ENCODE data around the gene WDR33.
"Not testable (repeated sequence)": the region's sequence is repeated elsewhere in the genome, so short reads cannot be mapped to it uniquely, and the experiment has no call there.

The WDR33 gene

GRCh38 chr2:127820080-127820668 is 9.2 kb upstream of the WDR33 start:
- Mint-ChIP-seq H3K36me3 (ENCODE audit: low read depth) (peaks cover 3% of the 10 kb centered on the region), H3K4me3 (no peak overlapping the region), H3K27ac (no peak overlapping the region), H3K27me3 (peaks cover 5% of the 10 kb centered on the region), H3K9me3 (peaks cover 22% of the 10 kb centered on the region), H3K4me1 (ENCODE audit: low read depth) (no peaks in the 10 kb centered on the region)
- DNase-seq, result no peak

- Mint-ChIP-seq H3K27me3 (peaks cover 5% of the 10 kb centered on the region), H3K27ac (no peak overlapping the region), H3K4me1 (ENCODE audit: low read depth) (no peaks in the 10 kb centered on the region), H3K36me3 (ENCODE audit: low read depth) (peaks cover 3% of the 10 kb centered on the region), H3K9me3 (peaks cover 22% of the 10 kb centered on the region), H3K4me3 (no peak overlapping the region)
- no peak for DNase-seq
Observed at GRCh38 chr2:127818794-127819425, 7.9 kb upstream of the WDR33 start.

GRCh38 chr2:127818241-127818640 is 7.3 kb upstream of the WDR33 start:
- Mint-ChIP-seq H3K9me3 (peaks cover 22% of the 10 kb centered on the region), H3K4me3 (no peak overlapping the region), H3K27ac (no peak overlapping the region), H3K27me3 (peaks cover 5% of the 10 kb centered on the region), H3K4me1 (ENCODE audit: low read depth) (no peaks in the 10 kb centered on the region), H3K36me3 (ENCODE audit: low read depth) (peaks cover 3% of the 10 kb centered on the region)
- no peak for DNase-seq

- peaks cover 19% of the 10 kb centered on the region for H3K36me3 Mint-ChIP-seq (ENCODE audit: low read depth)
- H3K27me3 Mint-ChIP-seq, result peaks cover 5% of the 10 kb centered on the region
- DNase-seq, result no peak
- H3K9me3 Mint-ChIP-seq, result peaks cover 4% of the 10 kb centered on the region
- no peak overlapping the region for H3K4me3 Mint-ChIP-seq
- H3K4me1 Mint-ChIP-seq (ENCODE audit: low read depth), result peaks cover 13% of the 10 kb centered on the region
- H3K27ac Mint-ChIP-seq, result no peak overlapping the region
Observed at GRCh38 chr2:127814677-127815076, 3.7 kb upstream of the WDR33 start.

- Mint-ChIP-seq H3K36me3 (ENCODE audit: low read depth) (peaks cover 27% of the 10 kb centered on the region), H3K4me1 (ENCODE audit: low read depth) (peaks cover 29% of the 10 kb centered on the region)
- H3K27ac Mint-ChIP-seq, H3K4me3 Mint-ChIP-seq, H3K27me3 Mint-ChIP-seq, H3K9me3 Mint-ChIP-seq, DNase-seq: not testable (repeated sequence)
Observed at GRCh38 chr2:127812441-127812840, 1.5 kb upstream of the WDR33 start.

GRCh38 chr2:127811397-127812321 is 688 bp upstream of the WDR33 start:
- H3K4me3 Mint-ChIP-seq, result peak overlapping the region; percentile 99
- peaks cover 30% of the 10 kb centered on the region for H3K36me3 Mint-ChIP-seq (ENCODE audit: low read depth)
- DNase-seq, result no peak
- no peaks in the 10 kb centered on the region for H3K9me3 Mint-ChIP-seq
- H3K27me3 Mint-ChIP-seq, result no peaks in the 10 kb centered on the region
- peaks cover 36% of the 10 kb centered on the region for H3K4me1 Mint-ChIP-seq (ENCODE audit: low read depth)
- peak overlapping the region; percentile 100 for H3K27ac Mint-ChIP-seq

GRCh38 chr2:127810156-127810618 is 784 bp downstream of the WDR33 start:
- H3K9me3 Mint-ChIP-seq, result no peaks in the 10 kb centered on the region
- H3K36me3 Mint-ChIP-seq (ENCODE audit: low read depth), result peaks cover 41% of the 10 kb centered on the region
- no peaks in the 10 kb centered on the region for H3K27me3 Mint-ChIP-seq
- peaks cover 47% of the 10 kb centered on the region for H3K4me1 Mint-ChIP-seq (ENCODE audit: low read depth)
- H3K4me3 Mint-ChIP-seq, result peak overlapping the region; percentile 99
- H3K27ac Mint-ChIP-seq, result peak overlapping the region; percentile 100
- no peak for DNase-seq

GRCh38 chr2:127807678-127808353 is 3.2 kb downstream of the WDR33 start:
- Mint-ChIP-seq H3K27ac (peak overlapping the region; percentile 86), H3K4me1 (ENCODE audit: low read depth) (peaks cover 66% of the 10 kb centered on the region), H3K4me3 (peak overlapping the region; percentile 99), H3K9me3 (no peaks in the 10 kb centered on the region), H3K27me3 (no peaks in the 10 kb centered on the region), H3K36me3 (ENCODE audit: low read depth) (peaks cover 58% of the 10 kb centered on the region)
- DNase-seq, result no peak

- not testable (repeated sequence) for H3K9me3 Mint-ChIP-seq, H3K4me3 Mint-ChIP-seq, H3K27me3 Mint-ChIP-seq, DNase-seq
- Mint-ChIP-seq H3K36me3 (ENCODE audit: low read depth) (peaks cover 65% of the 10 kb centered on the region), H3K27ac (peak overlapping the region; percentile 47), H3K4me1 (ENCODE audit: low read depth) (peaks cover 64% of the 10 kb centered on the region)
Observed at GRCh38 chr2:127806860-127807259, 4.1 kb downstream of the WDR33 start.

- H3K36me3 Mint-ChIP-seq (ENCODE audit: low read depth), result peaks cover 69% of the 10 kb centered on the region
- peaks cover 67% of the 10 kb centered on the region for H3K4me1 Mint-ChIP-seq (ENCODE audit: low read depth)
- peak overlapping the region; percentile 29 for H3K27ac Mint-ChIP-seq
Observed at GRCh38 chr2:127805491-127805890, 5.5 kb downstream of the WDR33 start.

GRCh38 chr2:127799926-127800325 is 11.0 kb downstream of the WDR33 start:
- H3K9me3 Mint-ChIP-seq, result no peaks in the 10 kb centered on the region
- H3K27me3 Mint-ChIP-seq, result no peaks in the 10 kb centered on the region
- H3K4me3 Mint-ChIP-seq, result no peak overlapping the region
- H3K36me3 Mint-ChIP-seq (ENCODE audit: low read depth), result peaks cover 80% of the 10 kb centered on the region
- H3K4me1 Mint-ChIP-seq (ENCODE audit: low read depth), result peaks cover 72% of the 10 kb centered on the region
- no peak overlapping the region for H3K27ac Mint-ChIP-seq
- DNase-seq, result no peak

More at GRCh38 chr2:127805491-127805890, 5.5 kb downstream of the WDR33 start:
- H3K27me3 Mint-ChIP-seq, result no peaks in the 10 kb centered on the region
- DNase-seq, result no peak
- no peaks in the 10 kb centered on the region for H3K9me3 Mint-ChIP-seq
- no peak overlapping the region for H3K4me3 Mint-ChIP-seq

- no peak overlapping the region for H3K4me3 Mint-ChIP-seq
- no peaks in the 10 kb centered on the region for H3K9me3 Mint-ChIP-seq
- H3K27ac Mint-ChIP-seq, result peak overlapping the region; percentile 83
- no peaks in the 10 kb centered on the region for H3K27me3 Mint-ChIP-seq
- no peak for DNase-seq
- peaks cover 66% of the 10 kb centered on the region for H3K4me1 Mint-ChIP-seq (ENCODE audit: low read depth)
- peaks cover 73% of the 10 kb centered on the region for H3K36me3 Mint-ChIP-seq (ENCODE audit: low read depth)
Observed at GRCh38 chr2:127796389-127796788, 14.6 kb downstream of the WDR33 start.

- not testable (repeated sequence) for H3K4me3 Mint-ChIP-seq, H3K9me3 Mint-ChIP-seq, H3K27ac Mint-ChIP-seq, DNase-seq, H3K27me3 Mint-ChIP-seq
- peaks cover 61% of the 10 kb centered on the region for H3K4me1 Mint-ChIP-seq (ENCODE audit: low read depth)
- peaks cover 71% of the 10 kb centered on the region for H3K36me3 Mint-ChIP-seq (ENCODE audit: low read depth)
Observed at GRCh38 chr2:127794901-127795300, 16.1 kb downstream of the WDR33 start.

GRCh38 chr2:127792805-127793204 is 18.2 kb downstream of the WDR33 start:
- Mint-ChIP-seq H3K27ac (no peak overlapping the region), H3K4me1 (ENCODE audit: low read depth) (peaks cover 48% of the 10 kb centered on the region), H3K36me3 (ENCODE audit: low read depth) (peaks cover 58% of the 10 kb centered on the region), H3K4me3 (no peak overlapping the region), H3K9me3 (no peaks in the 10 kb centered on the region), H3K27me3 (no peaks in the 10 kb centered on the region)
- no peak for DNase-seq
